ENCODE results near the gene PKP4. TPM values are rescaled to one million over a fixed set of nuclear protein-coding genes. Genes with fewer than 3 reads are reported as not detected.
A peak's percentile ranks its signal among the peaks of the same experiment; 100 is the strongest.

The PKP4 gene
- total RNA-seq, 1 experiment from 2014 or later = 52.0 TPM

GRCh38 chr2:158598862-158599517 is 142.2 kb downstream of the PKP4 start:
- H3K56ac ChIP-seq (ENCODE audit: insufficient read length, low read depth, low read length) = no peak overlapping the region
- no peak overlapping the region for H3K4me2 ChIP-seq (ENCODE audit: insufficient read depth, insufficient read length, low read length)
- H2BK15ac ChIP-seq (ENCODE audit: low read depth, low read length) = no peak overlapping the region
- H3K79me2 ChIP-seq (ENCODE audit: insufficient read depth, low read length) = no peaks in the 10 kb centered on the region
- no peak overlapping the region for H2AK5ac ChIP-seq (ENCODE audit: insufficient read length, low read length)
- H2BK5ac ChIP-seq (ENCODE audit: insufficient read length, low read length) = no peak overlapping the region
- Mint-ChIP-seq H3K9me3 (no peaks in the 10 kb centered on the region), H3K27ac (peak overlapping the region in 2 of 3 experiments; percentile 17 to 67; a peak in 3 of 7 replicates), H3K27me3 (ENCODE audit: low read depth) (no peaks in the 10 kb centered on the region), H3K4me1 (peaks cover 7 to 11% of the 10 kb centered on the region in 2 experiments), H3K4me3 (no peak overlapping the region), H3K36me3 (ENCODE audit: insufficient read depth in 1 of 3, low read depth in 3 of 3) (no peaks in the 10 kb centered on the region)
- no peak overlapping the region for H2AFZ ChIP-seq (ENCODE audit: low read length)
- no peaks in the 10 kb centered on the region for H3K27me3 ChIP-seq (ENCODE audit: insufficient read depth, low read length)
- no peak overlapping the region for H3K14ac ChIP-seq (ENCODE audit: insufficient read depth, low read length)
- no peak overlapping the region for H3K23ac ChIP-seq (ENCODE audit: insufficient read length, low read depth, low read length)
- H4K91ac ChIP-seq (ENCODE audit: insufficient read length, low read depth, low read length) = no peak overlapping the region
- no peak overlapping the region for H4K8ac ChIP-seq (replicated peaks; ENCODE audit: insufficient read length, low read depth, low read length)
- no peak overlapping the region for H2BK20ac ChIP-seq (ENCODE audit: low read depth, low read length, poor library complexity, severe bottlenecking)
- no peak overlapping the region for H3K18ac ChIP-seq (ENCODE audit: insufficient read length, low read depth, low read length)
- no CpG with 5 or more reads among the region's 3 CpGs for WGBS (ENCODE audit: extremely low coverage, insufficient read length, low lambda C conversion rate)
- H3K4ac ChIP-seq (ENCODE audit: low read depth, low read length) = no peak overlapping the region
- no peaks in the 10 kb centered on the region for H3K23me2 ChIP-seq (ENCODE audit: insufficient read length, low read depth, low read length, poor library complexity, severe bottlenecking)
- no peaks in the 10 kb centered on the region for H4K20me1 ChIP-seq (ENCODE audit: control insufficient read depth, insufficient read depth, insufficient read length)
- no peaks in the 10 kb centered on the region for H3K79me1 ChIP-seq (ENCODE audit: insufficient read depth, low read depth, low read length, poor library complexity, severe bottlenecking)
- no peak overlapping the region for H2BK12ac ChIP-seq (ENCODE audit: insufficient read length, low read depth, low read length)
- no peaks in the 10 kb centered on the region for H3K9me3 ChIP-seq (ENCODE audit: control insufficient read depth, low read depth, low read length)
- H3K4me1 ChIP-seq (ENCODE audit: insufficient read depth, low read length) = 0 out of 2 replicates have a peak, but pooled peaks cover 5% of the 10 kb centered on the region
- no peak for DNase-seq
- no peak for TF ChIP-seq CTCF (conservative IDR thresholded peaks at IDR 0.05)
- no peak overlapping the region for H3T11ph ChIP-seq (ENCODE audit: low read length)
- no peak overlapping the region for H4K5ac ChIP-seq (ENCODE audit: insufficient read length, low read depth, low read length)
- H2BK120ac ChIP-seq (ENCODE audit: low read depth, low read length, poor library complexity, severe bottlenecking) = no peak overlapping the region
- no peak overlapping the region for H3K9ac ChIP-seq (ENCODE audit: extremely low read depth, insufficient read length, low read length)
- no peak overlapping the region for H3K27ac ChIP-seq (ENCODE audit: insufficient read length, low read depth, low read length)
